ENCODE results near the gene MEIKIN.

Gene MEIKIN

GRCh38 chr5:131855452-131855851 lies 90.0 kb downstream of the MEIKIN start:
- H3K9ac ChIP-seq (ENCODE audit: low read length): no peak overlapping the region
- no peak overlapping the region for H3K27ac ChIP-seq (ENCODE audit: low read length)
- H2AFZ ChIP-seq (ENCODE audit: low read length): no peak overlapping the region
- TF ChIP-seq EZH2phosphoT487 (IDR thresholded peaks at IDR 0.05; ENCODE audit: low read length) (no peak), EZH2 (optimal IDR thresholded peaks at IDR 0.05; ENCODE audit: low read depth, low read length) (no peak)
- TF ChIP-seq, protein P1, sequence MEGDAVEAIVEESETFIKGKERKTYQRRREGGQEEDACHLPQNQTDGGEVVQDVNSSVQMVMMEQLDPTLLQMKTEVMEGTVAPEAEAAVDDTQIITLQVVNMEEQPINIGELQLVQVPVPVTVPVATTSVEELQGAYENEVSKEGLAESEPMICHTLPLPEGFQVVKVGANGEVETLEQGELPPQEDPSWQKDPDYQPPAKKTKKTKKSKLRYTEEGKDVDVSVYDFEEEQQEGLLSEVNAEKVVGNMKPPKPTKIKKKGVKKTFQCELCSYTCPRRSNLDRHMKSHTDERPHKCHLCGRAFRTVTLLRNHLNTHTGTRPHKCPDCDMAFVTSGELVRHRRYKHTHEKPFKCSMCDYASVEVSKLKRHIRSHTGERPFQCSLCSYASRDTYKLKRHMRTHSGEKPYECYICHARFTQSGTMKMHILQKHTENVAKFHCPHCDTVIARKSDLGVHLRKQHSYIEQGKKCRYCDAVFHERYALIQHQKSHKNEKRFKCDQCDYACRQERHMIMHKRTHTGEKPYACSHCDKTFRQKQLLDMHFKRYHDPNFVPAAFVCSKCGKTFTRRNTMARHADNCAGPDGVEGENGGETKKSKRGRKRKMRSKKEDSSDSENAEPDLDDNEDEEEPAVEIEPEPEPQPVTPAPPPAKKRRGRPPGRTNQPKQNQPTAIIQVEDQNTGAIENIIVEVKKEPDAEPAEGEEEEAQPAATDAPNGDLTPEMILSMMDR (IDR thresholded peaks at IDR 0.05; ENCODE audit: low read length): no peak
- no peak overlapping the region for H3K4me3 ChIP-seq (ENCODE audit: low read length)
- no peaks in the 10 kb centered on the region for H4K20me1 ChIP-seq (ENCODE audit: insufficient read depth, low read length)
- no peaks in the 10 kb centered on the region for H3K27me3 ChIP-seq (replicated peaks; ENCODE audit: insufficient read depth, low read length)
- no peak for DNase-seq
- no peak overlapping the region for H3K4me2 ChIP-seq (ENCODE audit: low read depth, low read length)
- no peaks in the 10 kb centered on the region for H3K9me2 ChIP-seq (replicated peaks; ENCODE audit: insufficient read depth, low read length)
- peaks cover 4% of the 10 kb centered on the region; the same call in 1 of the 2 replicates for H3F3A ChIP-seq (ENCODE audit: insufficient read depth, low read length)
- peaks cover 17% of the 10 kb centered on the region for H3K4me1 ChIP-seq (ENCODE audit: low read length)
- no peaks in the 10 kb centered on the region for H3K79me2 ChIP-seq (ENCODE audit: low read length)
- no peaks in the 10 kb centered on the region for H3K9me3 ChIP-seq (replicated peaks; ENCODE audit: insufficient read depth, low read length)
- no peaks in the 10 kb centered on the region for H3K36me3 ChIP-seq (replicated peaks; ENCODE audit: insufficient read depth, low read length)

DNA sequence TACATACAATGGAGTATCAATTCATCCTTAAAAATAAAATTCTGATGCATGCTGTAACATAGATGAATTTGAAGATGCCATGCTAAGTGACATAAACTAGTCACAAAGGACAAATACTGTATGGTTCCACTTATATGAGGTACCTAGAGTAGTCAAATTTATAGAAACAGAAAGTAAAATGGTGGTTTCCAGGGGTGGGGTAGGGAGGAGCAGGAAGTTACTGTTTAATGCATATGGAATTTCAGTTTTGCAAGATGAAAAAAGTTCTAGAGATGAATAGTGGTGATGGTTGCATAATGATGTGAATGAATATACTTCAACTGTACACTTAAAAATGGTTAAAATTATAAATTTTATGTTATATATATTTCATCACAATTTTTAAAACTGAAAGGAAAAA lies 91.3 kb downstream of the MEIKIN start:
- no peak for TF ChIP-seq EZH2phosphoT487 (IDR thresholded peaks at IDR 0.05; ENCODE audit: low read length)
- TF ChIP-seq, protein P1 (IDR thresholded peaks at IDR 0.05; ENCODE audit: low read length): no peak
- TF ChIP-seq EZH2 (optimal IDR thresholded peaks at IDR 0.05; ENCODE audit: low read depth, low read length): no peak
- Histone ChIP-seq H3K4me3 (ENCODE audit: low read length) (no peak overlapping the region), H3K4me2 (ENCODE audit: low read depth, low read length) (peak overlapping the region; percentile 33), H3K4me1 (ENCODE audit: low read length) (peaks cover 17% of the 10 kb centered on the region), H2AFZ (ENCODE audit: low read length) (no peak overlapping the region), H3F3A (ENCODE audit: insufficient read depth, low read length) (peaks cover 4% of the 10 kb centered on the region; the same call in 1 of the 2 replicates), H3K27ac (ENCODE audit: low read length) (no peak overlapping the region), H3K9me2 (replicated peaks; ENCODE audit: insufficient read depth, low read length) (no peaks in the 10 kb centered on the region), H3K36me3 (replicated peaks; ENCODE audit: insufficient read depth, low read length) (no peaks in the 10 kb centered on the region), H3K9ac (ENCODE audit: low read length) (no peak overlapping the region), H3K79me2 (ENCODE audit: low read length) (no peaks in the 10 kb centered on the region), H3K27me3 (replicated peaks; ENCODE audit: insufficient read depth, low read length) (no peaks in the 10 kb centered on the region), H3K9me3 (replicated peaks; ENCODE audit: insufficient read depth, low read length) (no peaks in the 10 kb centered on the region), H4K20me1 (ENCODE audit: insufficient read depth, low read length) (no peaks in the 10 kb centered on the region)
- peak; percentile 48 for DNase-seq

DNA sequence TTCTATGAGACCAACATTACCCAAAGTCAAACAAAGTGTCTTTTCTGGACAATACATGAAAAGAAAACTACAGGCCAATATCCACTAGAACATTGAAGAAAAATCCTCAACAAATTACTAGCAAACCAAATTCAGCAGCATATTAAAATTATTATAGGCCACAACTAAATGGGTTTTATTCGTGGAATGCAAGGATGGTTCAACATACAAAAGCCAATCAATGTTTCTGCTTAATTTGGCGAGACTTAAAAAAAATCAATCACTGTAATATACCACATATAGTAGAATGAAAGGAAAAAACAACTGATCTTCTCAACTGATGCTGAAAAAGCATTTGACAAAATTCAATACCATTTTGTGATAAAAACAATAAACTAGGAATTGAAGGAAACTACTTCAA lies 96.8 kb downstream of the MEIKIN start:
- H3K9me3 ChIP-seq (replicated peaks; ENCODE audit: insufficient read depth, low read length): no peaks in the 10 kb centered on the region
- no peaks in the 10 kb centered on the region for H3K79me2 ChIP-seq (ENCODE audit: low read length)
- H3K4me2 ChIP-seq (ENCODE audit: low read depth, low read length): no peak overlapping the region
- H3K36me3 ChIP-seq (replicated peaks; ENCODE audit: insufficient read depth, low read length): no peaks in the 10 kb centered on the region
- H3K4me3 ChIP-seq (ENCODE audit: low read length): no peak overlapping the region
- H3K4me1 ChIP-seq (ENCODE audit: low read length): peaks cover 6% of the 10 kb centered on the region
- DNase-seq: no peak
- H3K27me3 ChIP-seq (replicated peaks; ENCODE audit: insufficient read depth, low read length): no peaks in the 10 kb centered on the region
- H2AFZ ChIP-seq (ENCODE audit: low read length): no peak overlapping the region
- peaks cover under 1% of the 10 kb centered on the region; the same call in 1 of the 2 replicates for H3F3A ChIP-seq (ENCODE audit: insufficient read depth, low read length)
- no peaks in the 10 kb centered on the region for H3K9me2 ChIP-seq (replicated peaks; ENCODE audit: insufficient read depth, low read length)
- H3K27ac ChIP-seq (ENCODE audit: low read length): no peak overlapping the region
- H3K9ac ChIP-seq (ENCODE audit: low read length): no peak overlapping the region
- no peak for TF ChIP-seq EZH2phosphoT487 (IDR thresholded peaks at IDR 0.05; ENCODE audit: low read length)
- no peak for TF ChIP-seq EZH2 (optimal IDR thresholded peaks at IDR 0.05; ENCODE audit: low read depth, low read length)
- TF ChIP-seq, protein P1 (IDR thresholded peaks at IDR 0.05; ENCODE audit: low read length): no peak
- no peaks in the 10 kb centered on the region for H4K20me1 ChIP-seq (ENCODE audit: insufficient read depth, low read length)

Measured in MM.1S (cell line).